Lower leg skin (tissue), 4 donors: ENCODE results near the gene ERAP2. TPM values are rescaled to one million over a fixed set of nuclear protein-coding genes. Genes with fewer than 3 reads are reported as not detected.

Source experiments
- DNase-seq, 2 donors: peaks; one replicate each; pipeline ENCODE4 v3.0.0-alpha.2; 2019; ENCODE audit warnings: low spot score in 2 of 2
- H3K4me3 ChIP-seq: fragments of 200-600 bp; sonication (generic); 2 replicates; pipeline ENCODE4 v1.5.1; 2017; ENCODE audit warnings: mild to moderate bottlenecking, low read depth; ENCODE audit not compliant: poor library complexity, severe bottlenecking
- POLR2A ChIP-seq, 2 donors: fragments of 450-650 bp; IDR thresholded peaks; one replicate each; pipeline ENCODE4 v1.6.1; 2016 to 2017; ENCODE audit warnings: antibody characterized with exemption in 2 of 2, mild to moderate bottlenecking in 1 of 2, moderate library complexity in 1 of 2
- WGBS, 2 donors: methylation state at CpG; one replicate each; pipeline ENCODE4 v1.1.5; 2018; 5-methylcytosine and 5-hydroxymethylcytosine counted together
- intact Hi-C: fragments of 100-400 bp; cut with DNase I; formaldehyde crosslinking; loops from one replicate; pipeline ENCODE4 v1.15.0; 2023; ENCODE audit warnings: low total_unique reads
- total RNA-seq, 4 donors: library from RNA; depleted of rRNA; stranded (reverse); fragments of >200 nt; gene quantifications; one replicate each; pipeline ENCODE4 v1.1.0, GENCODE V29; 2016
- TF ChIP-seq, protein P1 (sequence below), 3 donors: fragments of 450-650 bp; IDR thresholded peaks; one replicate each; pipeline ENCODE4 v1.5.1; 2016; ENCODE audit warnings: antibody characterized with exemption in 3 of 3, mild to moderate bottlenecking in 3 of 3, moderate library complexity in 2 of 3

Gene ERAP2
- total RNA-seq, 4 donors from 2014 or later, result 5.0 to 11.0 (median 9.3) TPM

DNA sequence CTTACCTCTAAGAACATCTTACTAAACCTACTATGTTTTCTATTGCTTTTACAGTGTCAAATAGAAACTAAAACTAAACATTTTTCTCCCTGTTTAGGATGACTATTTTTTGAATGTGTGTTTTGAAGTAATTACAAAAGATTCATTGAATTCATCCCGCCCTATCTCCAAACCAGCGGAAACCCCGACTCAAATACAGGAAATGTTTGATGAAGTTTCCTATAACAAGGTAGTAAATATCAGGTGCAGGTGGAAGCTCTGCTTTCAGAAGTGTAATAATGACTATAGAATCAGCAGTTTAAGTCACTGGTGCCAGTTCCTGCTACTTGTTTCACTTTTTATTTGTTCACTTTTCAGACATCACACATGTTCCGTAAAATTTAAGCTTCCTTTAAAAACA, 20.0 kb downstream of the ERAP2 start:
- TF ChIP-seq, protein P1, sequence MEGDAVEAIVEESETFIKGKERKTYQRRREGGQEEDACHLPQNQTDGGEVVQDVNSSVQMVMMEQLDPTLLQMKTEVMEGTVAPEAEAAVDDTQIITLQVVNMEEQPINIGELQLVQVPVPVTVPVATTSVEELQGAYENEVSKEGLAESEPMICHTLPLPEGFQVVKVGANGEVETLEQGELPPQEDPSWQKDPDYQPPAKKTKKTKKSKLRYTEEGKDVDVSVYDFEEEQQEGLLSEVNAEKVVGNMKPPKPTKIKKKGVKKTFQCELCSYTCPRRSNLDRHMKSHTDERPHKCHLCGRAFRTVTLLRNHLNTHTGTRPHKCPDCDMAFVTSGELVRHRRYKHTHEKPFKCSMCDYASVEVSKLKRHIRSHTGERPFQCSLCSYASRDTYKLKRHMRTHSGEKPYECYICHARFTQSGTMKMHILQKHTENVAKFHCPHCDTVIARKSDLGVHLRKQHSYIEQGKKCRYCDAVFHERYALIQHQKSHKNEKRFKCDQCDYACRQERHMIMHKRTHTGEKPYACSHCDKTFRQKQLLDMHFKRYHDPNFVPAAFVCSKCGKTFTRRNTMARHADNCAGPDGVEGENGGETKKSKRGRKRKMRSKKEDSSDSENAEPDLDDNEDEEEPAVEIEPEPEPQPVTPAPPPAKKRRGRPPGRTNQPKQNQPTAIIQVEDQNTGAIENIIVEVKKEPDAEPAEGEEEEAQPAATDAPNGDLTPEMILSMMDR (IDR thresholded peaks at IDR 0.05), result no peak
- TF ChIP-seq POLR2A (IDR thresholded peaks at IDR 0.05), result no peak
- no peak overlapping the region for H3K4me3 ChIP-seq

DNA sequence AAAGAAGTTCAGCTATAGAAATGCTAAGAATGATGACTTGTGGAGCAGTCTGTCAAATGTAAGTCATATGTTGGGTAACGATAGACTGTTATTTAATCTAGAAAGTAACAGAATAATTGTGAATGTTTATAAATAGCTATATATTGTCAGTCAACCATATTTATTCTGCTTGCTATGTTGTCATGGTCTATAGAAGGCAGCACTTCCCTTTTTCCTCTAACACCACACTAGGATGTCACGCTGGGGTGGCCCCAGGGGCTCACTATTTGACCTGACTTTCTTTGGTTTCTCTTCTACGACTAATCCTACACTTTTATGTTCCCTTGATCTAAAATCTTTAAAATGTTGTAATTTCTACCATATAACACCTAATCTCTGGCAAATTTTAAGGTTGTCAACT, 20.5 kb downstream of the ERAP2 start:
- intact Hi-C loops, result no loop called here
- DNase-seq, result no peak
- TF ChIP-seq, protein P1 (IDR thresholded peaks at IDR 0.05), result no peak
- TF ChIP-seq POLR2A (IDR thresholded peaks at IDR 0.05), result no peak
- 69 to 73% methylated on average over 3 of the region's 3 CpGs for WGBS, 2 donors
- H3K4me3 ChIP-seq, result no peak overlapping the region

More for the DNA sequence above, 20.0 kb downstream of the ERAP2 start:
- intact Hi-C loops, result no loop called here
- 75 to 76% methylated on average over 4 of the region's 4 CpGs for WGBS, 2 donors
- no peak for DNase-seq

DNA sequence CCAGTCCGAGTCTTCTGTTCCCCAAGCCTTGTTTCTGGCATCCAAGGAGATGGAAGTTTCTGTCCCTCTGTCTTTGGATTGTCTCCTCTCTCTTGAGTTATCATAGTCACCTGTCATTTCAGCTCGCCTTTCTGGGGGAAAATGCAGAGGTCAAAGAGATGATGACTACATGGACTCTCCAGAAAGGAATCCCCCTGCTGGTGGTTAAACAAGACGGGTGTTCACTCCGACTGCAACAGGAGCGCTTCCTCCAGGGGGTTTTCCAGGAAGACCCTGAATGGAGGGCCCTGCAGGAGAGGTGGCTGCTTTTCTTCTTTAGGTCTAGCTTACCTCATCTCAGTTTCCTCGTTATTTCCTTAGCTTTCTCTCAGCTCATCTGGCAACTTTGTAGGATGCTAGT, 25.1 kb downstream of the ERAP2 start:
- intact Hi-C loops, result no loop called here
- TF ChIP-seq POLR2A (IDR thresholded peaks at IDR 0.05), result no peak
- TF ChIP-seq, protein P1 (IDR thresholded peaks at IDR 0.05), result no peak
- DNase-seq, result no peak
- WGBS, 2 donors, result 89 to 92% methylated on average over 6 of the region's 6 CpGs
- no peak overlapping the region for H3K4me3 ChIP-seq

DNA sequence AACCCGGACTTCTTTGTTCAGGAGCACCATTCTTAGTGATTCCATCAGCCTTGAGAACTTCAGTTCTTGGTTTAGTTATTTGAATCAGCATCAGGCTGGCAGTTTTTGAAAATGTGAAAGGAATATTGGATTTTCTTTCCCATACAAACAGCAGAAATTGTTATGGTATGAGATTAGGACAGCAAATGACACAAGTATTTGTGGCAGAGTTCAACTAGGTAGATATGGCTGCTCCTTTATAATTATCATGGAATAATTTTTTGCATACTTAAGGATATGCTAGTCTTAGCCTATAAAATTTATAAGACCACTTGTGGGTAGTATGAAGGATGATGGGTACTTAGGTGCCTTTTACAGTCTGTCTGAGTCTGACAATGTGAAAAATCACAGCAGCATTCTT, 25.5 kb downstream of the ERAP2 start:
- intact Hi-C loops, result no loop called here
- 93 to 100% methylated on average over 1 of the region's 1 CpG for WGBS, 2 donors
- DNase-seq, result no peak
- H3K4me3 ChIP-seq, result no peak overlapping the region
- TF ChIP-seq, protein P1 (IDR thresholded peaks at IDR 0.05), result no peak
- no peak for TF ChIP-seq POLR2A (IDR thresholded peaks at IDR 0.05)

DNA sequence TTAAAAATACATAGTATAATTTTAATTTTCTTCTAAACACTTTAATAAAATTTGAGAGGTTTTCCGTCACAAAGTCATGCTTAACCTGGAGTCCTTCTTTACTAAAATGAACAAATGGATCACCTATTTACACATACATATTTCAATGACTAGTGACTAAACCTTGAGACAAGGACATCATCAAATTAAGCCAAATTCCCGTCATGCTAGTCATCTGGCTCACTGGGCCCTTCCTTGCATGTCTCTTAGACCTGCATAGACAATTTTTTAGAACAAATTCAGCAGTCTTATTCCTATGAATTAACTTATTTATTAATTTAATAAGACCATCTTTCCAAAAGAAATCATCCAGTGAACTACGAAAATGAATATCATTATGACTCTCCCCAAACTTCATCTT, 26.6 kb downstream of the ERAP2 start:
- 77 to 97% methylated on average over 3 of the region's 3 CpGs for WGBS, 2 donors
- no peak overlapping the region for H3K4me3 ChIP-seq
- DNase-seq, result no peak
- intact Hi-C loops, result no loop called here
- TF ChIP-seq, protein P1 (IDR thresholded peaks at IDR 0.05), result no peak
- no peak for TF ChIP-seq POLR2A (IDR thresholded peaks at IDR 0.05)

DNA sequence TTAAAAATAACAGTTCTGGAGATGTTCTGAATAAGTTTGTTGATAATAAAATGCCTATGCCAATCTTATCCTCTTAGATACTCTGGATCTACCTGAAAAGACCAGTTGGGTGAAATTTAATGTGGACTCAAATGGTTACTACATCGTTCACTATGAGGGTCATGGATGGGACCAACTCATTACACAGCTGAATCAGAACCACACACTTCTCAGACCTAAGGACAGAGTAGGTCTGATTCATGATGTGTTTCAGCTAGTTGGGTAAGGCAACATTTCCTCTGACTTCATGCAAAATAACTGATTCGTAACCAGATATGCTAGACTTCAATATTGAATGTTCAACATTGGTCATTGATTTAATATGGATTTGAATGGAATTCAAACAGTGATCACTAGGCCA, 27.0 kb downstream of the ERAP2 start:
- intact Hi-C loops, result no loop called here
- TF ChIP-seq, protein P1 (IDR thresholded peaks at IDR 0.05), result no peak
- no peak for TF ChIP-seq POLR2A (IDR thresholded peaks at IDR 0.05)
- no peak overlapping the region for H3K4me3 ChIP-seq
- 97 to 98% methylated on average over 2 of the region's 2 CpGs for WGBS, 2 donors
- DNase-seq, result no peak
